OCI-LY7 (cell line): ENCODE data around the gene INA. TPM values are rescaled to one million over a fixed set of nuclear protein-coding genes. Genes with fewer than 3 reads are reported as not detected.

Experiments used
- Bru-seq: library from RNA; stranded (reverse); fragments of 400-500 nt; gene quantifications from one replicate; lab custom pipeline; 2021; lab: Mats Ljungman, UMichigan
- BruChase-seq, 2 experiments: library from RNA; stranded (reverse); fragments of 400-500 nt; gene quantifications; one replicate each; lab custom pipeline; 2021; lab: Mats Ljungman, UMichigan
- BruUV-seq: library from RNA; stranded (reverse); fragments of 400-500 nt; replicated peaks from 2 replicates; lab custom pipeline; 2021; lab: Mats Ljungman, UMichigan
- CTCF ChIA-PET: fragments of 300-600 bp; sonication (Branson Sonifier 250); formaldehyde crosslinking; loops from one replicate; lab custom pipeline; 2022; ENCODE audit warnings: antibody characterized with exemption; ENCODE audit not compliant: unreplicated experiment; lab: Charles Lee
- POLR2A ChIA-PET: fragments of 300-600 bp; sonication (Branson Sonifier 250); formaldehyde crosslinking; loops from one replicate; lab custom pipeline; 2022; ENCODE audit warnings: antibody characterized with exemption; lab: Charles Lee
- DNase-seq: peaks from one replicate; pipeline ENCODE4 v3.0.0-alpha.2; 2015; ENCODE audit warnings: low spot score
- H2AFZ ChIP-seq: fragments of 200-600 bp; sonication (generic), shearing (Covaris generic); 2 replicates; pipeline ENCODE4 v1.6.1; 2014; ENCODE audit warnings: mild to moderate bottlenecking, antibody characterized with exemption, low read length, moderate library complexity
- H3K27ac ChIP-seq: fragments of 200-600 bp; sonication (generic); 2 replicates; pipeline ENCODE4 v1.5.1; 2014; ENCODE audit warnings: mixed run types, low read depth, mild to moderate bottlenecking, moderate library complexity, low read length, inconsistent platforms; ENCODE audit not compliant: poor library complexity, severe bottlenecking
- H3K36me3 ChIP-seq: fragments of 200-600 bp; sonication (generic); 2 replicates; pipeline ENCODE4 v1.6.1; 2014; ENCODE audit warnings: mild to moderate bottlenecking, antibody characterized with exemption, low read length, moderate library complexity, mixed read lengths; ENCODE audit not compliant: insufficient read depth
- H3K4me1 ChIP-seq: fragments of 200-600 bp; sonication (generic); 2 replicates; pipeline ENCODE4 v1.5.1; 2014; ENCODE audit warnings: mild to moderate bottlenecking, low read length; ENCODE audit not compliant: insufficient read depth, poor library complexity, severe bottlenecking
- H3K4me2 ChIP-seq: fragments of 200-600 bp; sonication (generic); 2 replicates; pipeline ENCODE4 v1.6.1; 2014; ENCODE audit warnings: mild to moderate bottlenecking, low read length
- H3K4me3 ChIP-seq: fragments of 200-600 bp; sonication (generic); 2 replicates; pipeline ENCODE4 v1.5.1; 2014; ENCODE audit warnings: mild to moderate bottlenecking, low read depth, low read length; ENCODE audit not compliant: poor library complexity, severe bottlenecking
- H3K79me2 ChIP-seq: fragments of 200-600 bp; sonication (generic); 2 replicates; pipeline ENCODE4 v1.6.1; 2016; ENCODE audit warnings: low read depth, mild to moderate bottlenecking, low read length, moderate library complexity, mixed read lengths; ENCODE audit not compliant: insufficient read depth
- H3K9me2 ChIP-seq: fragments of 200-600 bp; sonication (generic); 2 replicates; pipeline ENCODE4 v1.6.1; 2016; ENCODE audit warnings: mild to moderate bottlenecking, low read length, mixed read lengths; ENCODE audit not compliant: insufficient read depth
- H3K9me3 ChIP-seq: fragments of 200-600 bp; sonication (generic); 2 replicates; pipeline ENCODE4 v1.6.1; 2014; ENCODE audit warnings: mild to moderate bottlenecking, mixed run types, low read length, mixed read lengths
- H4K20me1 ChIP-seq: fragments of 200-600 bp; sonication (generic); 2 replicates; pipeline ENCODE4 v1.6.1; 2014; ENCODE audit warnings: mild to moderate bottlenecking, antibody characterized with exemption, low read length, moderate library complexity, mixed read lengths; ENCODE audit not compliant: insufficient read depth
- EZH2phosphoT487 ChIP-seq: fragments of 200-600 bp; sonication (generic); IDR thresholded peaks from 2 replicates; pipeline ENCODE4 v1.6.1; 2018; ENCODE audit warnings: low read depth, borderline replicate concordance, mild to moderate bottlenecking, mixed run types, antibody characterized with exemption, low read length, moderate library complexity, mixed read lengths
- intact Hi-C: fragments of 100-400 bp; cut with micrococcal nuclease; formaldehyde crosslinking; loops from one replicate; pipeline ENCODE4 v1.10.0; 2022; ENCODE audit not compliant: unreplicated experiment
- long read RNA-seq: library from polyadenylated mRNA; stranded (forward); transcript quantifications from one replicate; pipeline ENCODE4 v2.0.0, GENCODE V29; 2022
- total RNA-seq, 2 experiments: library from RNA; depleted of rRNA in 1 of 2; stranded (reverse); fragments of >200 nt in 1 of 2; shearing (Covaris generic) in 1 of 2; gene quantifications; 2 replicates each; pipeline ENCODE4 v1.2.3, GENCODE V29; 2014 to 2022
- TF ChIP-seq, protein P1 (sequence below): fragments of 200-600 bp; sonication (generic); conservative IDR thresholded peaks from 2 replicates; pipeline ENCODE4 v1.5.1; 2014; ENCODE audit warnings: mild to moderate bottlenecking, antibody characterized with exemption, low read length, moderate library complexity, mixed read lengths

INA gene
- total RNA-seq (2014; rRNA removed; shearing (Covaris generic)) (not detected in 2 replicates), total RNA-seq (2022) (not detected in 2 replicates), Bru-seq, nascent RNA (not detected), BruChase-seq, experiment 1, labeled RNA remaining after a 6-hour chase (percentile 8 among the genes with signal in this experiment), BruChase-seq, experiment 2, labeled RNA remaining after a 2-hour chase (percentile 8 among the genes with signal in this experiment)
- long read RNA-seq: 0 reads

DNA sequence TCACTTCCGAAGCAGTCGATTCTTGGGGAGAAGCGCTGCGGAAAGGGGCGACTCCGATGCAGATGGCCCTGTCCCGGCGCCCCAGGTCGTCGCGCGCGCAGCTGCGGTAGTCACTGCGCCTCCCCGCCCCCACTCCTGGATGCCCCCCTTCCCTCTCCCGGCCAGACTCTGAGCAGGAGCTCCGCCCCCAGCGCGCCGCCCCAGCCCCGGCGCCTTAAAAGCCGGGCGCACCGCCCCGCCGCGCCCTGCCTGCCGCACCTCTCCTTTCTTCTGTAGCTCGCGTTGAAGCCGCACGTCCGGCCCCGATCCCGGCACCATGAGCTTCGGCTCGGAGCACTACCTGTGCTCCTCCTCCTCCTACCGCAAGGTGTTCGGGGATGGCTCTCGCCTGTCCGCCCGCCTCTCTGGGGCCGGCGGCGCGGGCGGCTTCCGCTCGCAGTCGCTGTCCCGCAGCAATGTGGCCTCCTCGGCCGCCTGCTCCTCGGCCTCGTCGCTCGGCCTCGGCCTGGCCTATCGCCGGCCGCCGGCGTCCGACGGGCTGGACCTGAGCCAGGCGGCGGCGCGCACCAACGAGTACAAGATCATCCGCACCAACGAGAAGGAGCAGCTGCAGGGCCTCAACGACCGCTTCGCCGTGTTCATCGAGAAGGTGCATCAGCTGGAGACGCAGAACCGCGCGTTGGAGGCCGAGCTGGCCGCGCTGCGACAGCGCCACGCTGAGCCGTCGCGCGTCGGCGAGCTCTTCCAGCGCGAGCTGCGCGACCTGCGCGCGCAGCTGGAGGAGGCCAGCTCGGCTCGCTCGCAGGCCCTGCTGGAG, at the start of gene INA:
Gene INA (plus strand): TSS at position 243 of the 817 bp plus-strand sequence. CDS start 74 bp downstream, at position 317.
- TF ChIP-seq EZH2phosphoT487: no peak
- TF ChIP-seq, protein P1, sequence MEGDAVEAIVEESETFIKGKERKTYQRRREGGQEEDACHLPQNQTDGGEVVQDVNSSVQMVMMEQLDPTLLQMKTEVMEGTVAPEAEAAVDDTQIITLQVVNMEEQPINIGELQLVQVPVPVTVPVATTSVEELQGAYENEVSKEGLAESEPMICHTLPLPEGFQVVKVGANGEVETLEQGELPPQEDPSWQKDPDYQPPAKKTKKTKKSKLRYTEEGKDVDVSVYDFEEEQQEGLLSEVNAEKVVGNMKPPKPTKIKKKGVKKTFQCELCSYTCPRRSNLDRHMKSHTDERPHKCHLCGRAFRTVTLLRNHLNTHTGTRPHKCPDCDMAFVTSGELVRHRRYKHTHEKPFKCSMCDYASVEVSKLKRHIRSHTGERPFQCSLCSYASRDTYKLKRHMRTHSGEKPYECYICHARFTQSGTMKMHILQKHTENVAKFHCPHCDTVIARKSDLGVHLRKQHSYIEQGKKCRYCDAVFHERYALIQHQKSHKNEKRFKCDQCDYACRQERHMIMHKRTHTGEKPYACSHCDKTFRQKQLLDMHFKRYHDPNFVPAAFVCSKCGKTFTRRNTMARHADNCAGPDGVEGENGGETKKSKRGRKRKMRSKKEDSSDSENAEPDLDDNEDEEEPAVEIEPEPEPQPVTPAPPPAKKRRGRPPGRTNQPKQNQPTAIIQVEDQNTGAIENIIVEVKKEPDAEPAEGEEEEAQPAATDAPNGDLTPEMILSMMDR: no peak
- Histone ChIP-seq H4K20me1 (no peaks in the 10 kb centered on the region), H3K9me3 (no peaks in the 10 kb centered on the region), H3K79me2 (no peaks in the 10 kb centered on the region), H3K27ac (no peak within 1 kb of the TSS), H2AFZ (no peak within 1 kb of the TSS), H3K4me2 (no peak within 1 kb of the TSS), H3K4me3 (no peak within 1 kb of the TSS), H3K36me3 (no peaks in the 10 kb centered on the region), H3K9me2 (no peaks in the 10 kb centered on the region), H3K4me1 (no peaks in the 10 kb centered on the region)
- no peak for DNase-seq
- POLR2A ChIA-PET: interaction anchor here (0.6 kb wide), 1 partner anchor 14 kb away, joined by 4 read pairs; no protein-coding TSS in a partner anchor
- intact Hi-C loops: no loop called here
- CTCF ChIA-PET: no interaction called here
- no TSS peak for BruUV-seq

DNA sequence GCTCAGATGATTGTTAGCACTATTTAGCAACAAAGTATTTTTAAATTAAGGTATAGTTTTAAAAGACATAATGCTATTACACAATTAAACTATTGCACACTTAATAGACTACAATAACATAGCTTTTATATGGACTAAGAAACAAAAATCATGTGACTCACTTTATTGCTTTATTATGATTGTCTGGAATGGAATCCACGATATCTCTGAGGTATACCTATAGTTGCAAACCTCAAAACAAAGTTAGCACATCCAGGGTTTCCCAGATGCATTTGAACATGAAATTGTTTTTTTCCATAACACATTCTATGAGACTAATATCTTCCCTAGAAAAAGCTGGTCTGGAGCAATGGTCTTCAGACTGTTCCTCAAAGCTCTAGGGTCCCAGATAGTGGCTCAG, 49.5 kb upstream of the INA start:
- H3K4me3 ChIP-seq: no peak overlapping the region
- CTCF ChIA-PET: no interaction called here
- no peaks in the 10 kb centered on the region for H4K20me1 ChIP-seq
- TF ChIP-seq, protein P1: no peak
- TF ChIP-seq EZH2phosphoT487: no peak
- no peaks in the 10 kb centered on the region for H3K9me2 ChIP-seq
- peaks cover 11% of the 10 kb centered on the region for H3K9me3 ChIP-seq
- no TSS peak for BruUV-seq
- H3K79me2 ChIP-seq: no peaks in the 10 kb centered on the region
- intact Hi-C loops: no loop called here
- H3K4me1 ChIP-seq: no peaks in the 10 kb centered on the region
- POLR2A ChIA-PET: interaction anchor here (0.6 to 1.5 kb wide), 5 partner anchors 12 to 107 kb away, joined by 3 to 5 read pairs (median 3); no protein-coding TSS in a partner anchor
- H3K27ac ChIP-seq: no peak overlapping the region
- H3K36me3 ChIP-seq: no peaks in the 10 kb centered on the region
- H2AFZ ChIP-seq: no peak overlapping the region
- no peak for DNase-seq
- no peak overlapping the region for H3K4me2 ChIP-seq
